Measurements from ENCODE around the gene NDUFC1.

GRCh38 chr4:139247700-139248238, 54.5 kb downstream of the NDUFC1 start:
- TF ChIP-seq SIN3A (IDR thresholded peaks at IDR 0.05; ENCODE audit: borderline replicate concordance, insufficient read depth, low read depth, low read length) (no peak), CTCF (IDR thresholded peaks at IDR 0.05) (no peak), POLR2AphosphoS5 (IDR thresholded peaks at IDR 0.05; ENCODE audit: low read depth, low read length) (no peak), REST (IDR thresholded peaks at IDR 0.05; ENCODE audit: insufficient read depth in 1 of 2, low read depth in 2 of 2, low read length in 1 of 2) (no peak), TCF7L2 (IDR thresholded peaks at IDR 0.05; ENCODE audit: low read depth, low read length) (no peak)

Measured in Panc1 (cell line).